ENCODE results near the gene ABCC6. TPM values are rescaled to one million over a fixed set of nuclear protein-coding genes. Genes with fewer than 3 reads are reported as not detected.

Gene ABCC6
- total and polyA plus RNA-seq, 8 donors: 4.1 to 95.6 (median 11.5) TPM

DNA sequence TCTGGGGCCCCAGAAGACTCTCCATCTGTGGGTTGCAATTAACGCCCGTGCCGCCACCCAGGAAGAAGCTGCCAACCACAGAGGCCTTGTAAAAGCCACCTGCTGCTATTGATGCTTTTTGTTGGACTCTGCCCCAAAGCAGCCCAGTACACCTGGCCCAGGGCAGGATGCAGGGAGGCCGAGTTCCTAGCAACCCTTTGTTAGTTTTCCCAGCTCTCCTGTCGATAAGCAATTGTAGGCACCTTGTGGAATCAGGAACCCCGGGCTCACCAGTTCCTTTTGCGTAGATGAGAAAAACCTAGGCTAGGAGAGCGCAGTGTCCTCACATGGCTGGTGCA, 103.3 kb downstream of the ABCC6 start:
- H3K27ac ChIP-seq: peak overlapping the region; percentile 30 to 73 (median 67)
- WGBS, 5 donors: 29 to 56% (median 38%) methylated on average over 8 of the region's 8 CpGs
- H3K9me3 ChIP-seq: peaks cover 0 to 7% (median 3%) of the 10 kb centered on the region in 4 donors
- TF ChIP-seq POLR2A (IDR thresholded peaks at IDR 0.05) (no peak), EP300 (IDR thresholded peaks at IDR 0.05) (no peak), POLR2AphosphoS5 (IDR thresholded peaks at IDR 0.05) (no peak)
- TF ChIP-seq, protein P1, sequence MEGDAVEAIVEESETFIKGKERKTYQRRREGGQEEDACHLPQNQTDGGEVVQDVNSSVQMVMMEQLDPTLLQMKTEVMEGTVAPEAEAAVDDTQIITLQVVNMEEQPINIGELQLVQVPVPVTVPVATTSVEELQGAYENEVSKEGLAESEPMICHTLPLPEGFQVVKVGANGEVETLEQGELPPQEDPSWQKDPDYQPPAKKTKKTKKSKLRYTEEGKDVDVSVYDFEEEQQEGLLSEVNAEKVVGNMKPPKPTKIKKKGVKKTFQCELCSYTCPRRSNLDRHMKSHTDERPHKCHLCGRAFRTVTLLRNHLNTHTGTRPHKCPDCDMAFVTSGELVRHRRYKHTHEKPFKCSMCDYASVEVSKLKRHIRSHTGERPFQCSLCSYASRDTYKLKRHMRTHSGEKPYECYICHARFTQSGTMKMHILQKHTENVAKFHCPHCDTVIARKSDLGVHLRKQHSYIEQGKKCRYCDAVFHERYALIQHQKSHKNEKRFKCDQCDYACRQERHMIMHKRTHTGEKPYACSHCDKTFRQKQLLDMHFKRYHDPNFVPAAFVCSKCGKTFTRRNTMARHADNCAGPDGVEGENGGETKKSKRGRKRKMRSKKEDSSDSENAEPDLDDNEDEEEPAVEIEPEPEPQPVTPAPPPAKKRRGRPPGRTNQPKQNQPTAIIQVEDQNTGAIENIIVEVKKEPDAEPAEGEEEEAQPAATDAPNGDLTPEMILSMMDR (IDR thresholded peaks at IDR 0.05): no peak
- intact Hi-C loops (cut with DNase I; ENCODE audit: low total_unique reads): loop anchor here (5.0 to 10.0 kb wide), 2 partner anchors 85 to 243 kb away; no protein-coding TSS in a partner anchor
- H3K36me3 ChIP-seq: peaks cover 52 to 97% (median 92%) of the 10 kb centered on the region in 4 donors
- H3K27me3 ChIP-seq: no peaks in the 10 kb centered on the region
- peak in 1 of 2 donors; percentile 51 for DNase-seq
- no peak overlapping the region for H3K4me3 ChIP-seq
- H3K4me1 ChIP-seq: peaks cover 0 to 17% (median 10%) of the 10 kb centered on the region in 4 donors

DNA sequence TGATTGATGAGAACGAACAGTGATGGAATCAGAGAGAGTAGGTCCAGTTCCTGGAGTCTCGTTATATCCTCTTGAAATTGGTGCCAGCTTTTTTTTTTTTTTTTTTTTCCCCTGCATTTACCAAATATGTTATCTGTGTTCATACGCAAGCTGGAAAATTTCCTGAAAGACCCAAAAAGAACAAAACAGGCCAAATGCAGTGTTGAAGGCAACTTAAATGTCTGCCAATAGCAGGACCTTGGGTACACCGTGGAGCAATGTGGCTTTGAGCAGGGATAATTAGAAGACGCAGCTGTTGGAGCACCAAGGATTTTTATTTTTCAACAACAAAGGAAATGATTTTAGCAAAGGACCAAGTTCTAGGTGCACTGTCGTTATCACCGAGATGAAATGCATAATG, 105.0 kb downstream of the ABCC6 start:
- no peak for DNase-seq
- peaks cover 53 to 97% (median 96%) of the 10 kb centered on the region in 4 donors for H3K36me3 ChIP-seq
- H3K9me3 ChIP-seq: no peaks in the 10 kb centered on the region
- peaks cover 0 to 17% (median 10%) of the 10 kb centered on the region in 4 donors for H3K4me1 ChIP-seq
- intact Hi-C loops (cut with DNase I; ENCODE audit: low total_unique reads): no loop called here
- no peak overlapping the region for H3K27ac ChIP-seq
- TF ChIP-seq POLR2AphosphoS5 (IDR thresholded peaks at IDR 0.05) (no peak), POLR2A (IDR thresholded peaks at IDR 0.05) (no peak), EP300 (IDR thresholded peaks at IDR 0.05) (no peak)
- TF ChIP-seq, protein P1 (IDR thresholded peaks at IDR 0.05): no peak
- 95 to 97% (median 97%) methylated on average over 7 of the region's 7 CpGs for WGBS, 5 donors
- H3K27me3 ChIP-seq: no peaks in the 10 kb centered on the region
- no peak overlapping the region for H3K4me3 ChIP-seq

DNA sequence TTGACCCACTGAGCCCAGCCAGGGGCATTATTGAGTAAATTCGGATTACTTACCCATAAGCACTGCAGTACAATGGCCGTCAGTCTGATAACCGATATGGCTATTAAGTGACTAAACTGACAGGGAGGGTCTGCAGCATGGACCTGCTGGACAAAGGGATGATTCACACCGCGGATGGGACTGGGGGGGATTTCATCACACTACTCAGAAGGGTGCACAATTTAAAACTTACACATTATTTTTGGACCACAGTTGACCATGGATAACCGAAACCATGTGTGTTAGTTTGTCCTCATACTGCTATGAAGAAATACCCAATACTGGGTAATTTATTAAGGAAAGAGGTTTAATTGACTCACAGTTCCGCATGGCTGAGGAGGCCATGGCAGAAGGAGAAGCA, 106.5 kb downstream of the ABCC6 start:
- peaks cover 0 to 17% (median 10%) of the 10 kb centered on the region in 4 donors for H3K4me1 ChIP-seq
- peaks cover 57 to 97% (median 96%) of the 10 kb centered on the region in 4 donors for H3K36me3 ChIP-seq
- no peak for DNase-seq
- no peaks in the 10 kb centered on the region for H3K9me3 ChIP-seq
- TF ChIP-seq POLR2AphosphoS5 (IDR thresholded peaks at IDR 0.05): no peak
- no peak for TF ChIP-seq POLR2A (IDR thresholded peaks at IDR 0.05)
- no peak for TF ChIP-seq EP300 (IDR thresholded peaks at IDR 0.05)
- TF ChIP-seq, protein P1 (IDR thresholded peaks at IDR 0.05): no peak
- H3K27me3 ChIP-seq: no peaks in the 10 kb centered on the region
- 94 to 99% (median 97%) methylated on average over 7 of the region's 7 CpGs for WGBS, 5 donors
- intact Hi-C loops (cut with DNase I; ENCODE audit: low total_unique reads): no loop called here
- H3K4me3 ChIP-seq: no peak overlapping the region
- no peak overlapping the region for H3K27ac ChIP-seq

DNA sequence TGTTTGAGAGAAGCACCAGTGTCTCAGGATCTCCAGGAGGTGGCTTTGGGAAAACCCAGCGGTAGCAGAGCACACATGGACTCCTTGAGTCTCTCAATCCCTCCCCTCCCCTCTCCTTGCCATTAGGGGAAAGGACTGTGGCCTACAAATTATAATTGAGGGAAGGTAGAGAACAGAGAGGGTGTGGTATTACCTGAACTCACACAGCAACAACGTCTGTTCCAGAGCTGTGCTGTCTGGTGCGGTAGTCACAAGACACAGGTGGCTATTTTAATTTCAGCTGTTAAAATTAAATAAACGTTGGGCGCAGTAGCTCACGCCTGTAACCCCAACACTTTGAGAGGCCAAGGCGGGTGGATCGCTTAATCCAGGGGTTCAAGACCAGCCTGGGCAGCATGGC, 110.2 kb downstream of the ABCC6 start:
- H3K36me3 ChIP-seq: peaks cover 69 to 100% (median 99%) of the 10 kb centered on the region in 4 donors
- WGBS, 5 donors: 89 to 96% (median 92%) methylated on average over 7 to 8 of the region's 8 CpGs
- no peak for DNase-seq
- no peaks in the 10 kb centered on the region for H3K9me3 ChIP-seq
- peaks cover 0 to 5% (median 0%) of the 10 kb centered on the region in 4 donors for H3K4me1 ChIP-seq
- intact Hi-C loops (cut with DNase I; ENCODE audit: low total_unique reads): no loop called here
- no peak overlapping the region for H3K27ac ChIP-seq
- H3K27me3 ChIP-seq: no peaks in the 10 kb centered on the region
- TF ChIP-seq POLR2AphosphoS5 (IDR thresholded peaks at IDR 0.05) (no peak), POLR2A (IDR thresholded peaks at IDR 0.05) (no peak), EP300 (IDR thresholded peaks at IDR 0.05) (no peak)
- TF ChIP-seq, protein P1 (IDR thresholded peaks at IDR 0.05): no peak
- no peak overlapping the region for H3K4me3 ChIP-seq
